SKM-1 treated with dmso at 0.1 percent for 144 hours (cell line): Measurements from ENCODE around the gene SREBF2.
A peak's percentile ranks its signal among the peaks of the same experiment; 100 is the strongest.

Source experiments
- DNase-seq: peaks from one replicate; lab custom pipeline; 2025; ENCODE audit not compliant: unreplicated experiment; lab: John Stamatoyannopoulos, UW

Gene SREBF2

DNA sequence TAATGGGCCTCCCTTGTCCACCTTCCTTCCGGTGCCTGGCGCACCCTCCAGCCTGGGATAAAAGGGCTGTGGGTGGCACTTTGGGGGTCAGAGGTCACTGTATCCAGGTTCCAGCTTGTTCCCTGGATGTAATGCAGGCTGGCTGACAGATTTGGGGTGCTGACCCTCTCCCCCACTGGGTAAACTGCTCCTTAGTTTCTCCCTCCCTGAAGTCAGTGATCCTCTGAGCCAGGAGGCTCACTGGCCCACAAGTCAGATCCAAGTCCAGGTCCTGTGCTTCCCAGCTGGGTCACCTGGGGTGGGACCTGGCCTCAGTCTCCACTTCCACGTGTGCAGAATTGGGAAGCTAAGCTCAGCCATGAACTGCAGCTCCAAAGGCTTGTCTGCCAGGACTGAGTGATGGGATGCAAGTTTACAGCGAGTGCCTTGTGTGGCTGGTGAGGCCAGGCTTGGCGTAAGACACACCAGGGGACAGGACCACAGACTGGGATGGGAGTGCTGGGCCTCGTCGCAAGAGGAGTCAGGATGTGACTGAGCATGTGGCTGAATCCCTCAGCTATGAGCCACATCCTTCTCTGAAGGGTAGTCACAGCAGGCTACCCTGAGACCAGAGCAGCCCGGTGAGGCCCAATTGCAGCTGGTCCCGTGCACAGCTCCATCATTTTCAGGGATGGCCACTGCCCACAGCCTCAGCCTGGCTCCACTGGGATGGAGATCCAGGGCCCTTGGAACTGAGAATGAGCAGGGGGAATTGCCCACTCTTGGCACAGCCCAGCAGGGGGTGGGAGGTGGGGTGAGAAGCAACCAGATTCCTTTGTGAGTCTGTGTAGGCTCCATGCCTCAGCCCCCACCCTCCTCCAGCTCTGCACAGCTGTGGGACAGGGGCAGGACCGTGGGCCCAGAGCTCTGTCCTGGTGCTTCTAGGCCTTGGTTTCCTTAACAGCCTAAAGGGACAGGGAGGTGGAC, 74.8 kb downstream of the SREBF2 start:
- no peak for DNase-seq

DNA sequence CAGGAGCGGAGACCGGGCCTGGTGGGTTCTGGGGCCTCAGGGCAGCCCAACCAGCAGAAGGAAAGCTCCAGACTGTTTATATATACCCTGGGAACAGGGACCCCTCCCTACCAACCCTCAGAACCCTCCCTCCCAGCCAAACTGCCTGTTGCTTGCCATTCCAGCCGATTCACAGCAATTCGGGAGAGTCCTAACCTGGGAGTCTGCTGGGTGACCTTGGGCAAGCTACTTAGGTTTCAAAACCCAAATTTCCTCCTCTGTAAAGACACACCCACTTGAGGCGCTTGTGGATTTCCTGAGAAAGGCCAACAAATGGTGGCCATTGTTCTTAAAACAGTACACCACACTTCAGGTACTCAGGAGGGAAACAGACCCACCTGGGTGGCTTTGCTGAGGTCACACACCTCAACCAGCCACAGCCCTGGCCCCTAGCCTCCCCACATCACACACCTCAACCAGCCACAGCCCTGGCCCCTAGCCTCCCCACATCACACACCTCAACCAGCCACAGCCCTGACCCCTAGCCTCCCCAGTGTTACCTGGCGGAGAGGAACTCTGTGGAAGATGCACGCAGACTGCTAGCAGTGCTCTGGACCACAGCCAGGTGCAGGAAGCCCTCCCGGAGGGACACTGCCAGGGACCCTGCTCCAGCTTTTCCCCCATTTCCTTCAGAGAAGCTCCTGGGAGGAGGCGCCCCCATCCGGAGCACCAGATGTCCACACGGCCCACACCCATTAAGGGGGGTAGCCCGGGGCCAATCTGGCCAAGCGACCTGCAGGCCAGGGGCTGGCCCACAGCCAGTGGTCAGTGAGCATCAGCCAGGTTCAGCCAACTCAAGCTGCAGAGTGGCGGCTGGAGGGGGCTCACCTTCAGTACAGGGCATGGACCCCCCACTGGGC, 75.8 kb downstream of the SREBF2 start:
- DNase-seq = peak; percentile 49

DNA sequence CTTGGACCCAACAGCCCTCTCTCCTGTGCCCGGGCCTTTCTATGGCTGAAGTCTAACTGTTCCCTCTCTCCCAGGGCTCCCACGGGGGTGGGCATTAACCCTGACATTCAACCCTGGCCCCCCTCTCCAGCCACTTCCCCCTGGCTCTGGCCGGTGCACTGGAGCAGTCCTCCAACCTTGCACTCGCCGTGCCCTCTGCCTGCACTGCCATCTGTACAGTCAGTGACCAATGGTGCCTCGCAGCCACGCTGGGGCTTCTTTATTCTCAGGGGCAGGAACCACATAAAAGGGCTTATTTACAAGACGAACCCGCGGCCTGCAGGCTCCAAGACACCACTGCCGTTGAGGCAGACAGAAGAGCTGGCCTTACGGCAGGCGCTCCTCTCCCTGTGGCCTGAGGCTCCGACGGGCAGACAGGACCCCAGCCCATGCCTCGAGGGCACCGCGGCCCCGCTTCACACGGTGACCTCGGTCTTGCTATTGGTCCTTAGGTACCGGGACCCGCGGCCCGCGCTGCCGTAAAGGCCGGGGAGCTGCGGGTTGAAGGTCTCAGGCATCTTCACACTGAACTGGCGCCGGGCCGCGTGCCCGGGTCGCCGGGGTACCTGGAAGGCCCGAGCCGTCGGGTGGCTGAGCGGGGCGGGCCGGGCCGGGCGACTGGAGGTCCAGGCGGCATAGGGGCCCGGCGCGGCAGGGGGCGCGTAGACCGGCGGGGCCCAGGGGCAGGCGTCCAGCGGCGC, 76.6 kb downstream of the SREBF2 start:
- no peak for DNase-seq

DNA sequence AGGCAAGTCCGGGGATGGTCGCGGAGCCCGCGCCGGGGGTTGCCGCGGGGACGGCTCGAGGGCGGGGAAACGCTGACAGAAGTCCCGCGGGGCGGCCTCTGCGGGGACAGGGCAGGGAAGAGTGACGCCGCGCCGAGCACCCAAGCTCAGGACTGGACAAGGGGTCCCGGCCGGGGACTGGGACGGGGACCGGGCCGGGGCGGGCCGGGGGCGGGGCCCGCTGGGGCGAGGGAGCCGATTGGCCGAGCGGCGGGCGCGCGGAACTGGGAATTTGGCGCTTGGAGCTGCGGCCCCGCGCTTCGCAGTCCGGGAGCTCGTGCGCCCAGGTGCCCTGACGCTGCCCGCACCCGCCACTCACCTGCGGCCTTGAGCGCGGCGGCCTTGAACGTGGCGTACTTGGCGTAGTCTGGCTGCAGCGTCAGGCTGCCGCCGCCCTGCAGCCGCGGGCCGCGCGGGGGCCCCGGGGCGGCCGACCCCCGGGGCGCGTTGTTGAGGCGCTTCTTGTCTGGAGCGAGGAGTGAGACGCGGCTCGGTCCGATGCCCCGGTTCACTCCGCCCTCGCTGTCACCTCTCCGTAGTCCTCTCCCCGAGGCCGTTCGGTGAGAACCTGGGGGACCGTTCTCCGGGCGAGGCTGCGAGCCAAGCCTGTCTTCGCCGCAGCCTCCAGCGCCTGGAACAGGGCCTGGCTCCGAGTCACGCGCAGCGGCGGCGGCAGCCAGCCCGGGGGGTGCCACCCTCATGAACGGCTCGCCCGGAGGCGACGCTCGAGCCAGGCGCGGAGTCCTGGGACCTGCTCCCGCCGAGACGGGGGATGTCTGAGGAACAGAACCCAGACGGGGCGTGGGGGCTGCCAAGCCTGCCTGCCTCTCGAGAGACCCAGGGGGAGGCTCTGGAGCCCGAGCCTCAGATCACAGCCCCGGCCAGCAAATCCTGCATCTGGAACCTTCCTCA, 77.4 kb downstream of the SREBF2 start:
- DNase-seq = no peak

DNA sequence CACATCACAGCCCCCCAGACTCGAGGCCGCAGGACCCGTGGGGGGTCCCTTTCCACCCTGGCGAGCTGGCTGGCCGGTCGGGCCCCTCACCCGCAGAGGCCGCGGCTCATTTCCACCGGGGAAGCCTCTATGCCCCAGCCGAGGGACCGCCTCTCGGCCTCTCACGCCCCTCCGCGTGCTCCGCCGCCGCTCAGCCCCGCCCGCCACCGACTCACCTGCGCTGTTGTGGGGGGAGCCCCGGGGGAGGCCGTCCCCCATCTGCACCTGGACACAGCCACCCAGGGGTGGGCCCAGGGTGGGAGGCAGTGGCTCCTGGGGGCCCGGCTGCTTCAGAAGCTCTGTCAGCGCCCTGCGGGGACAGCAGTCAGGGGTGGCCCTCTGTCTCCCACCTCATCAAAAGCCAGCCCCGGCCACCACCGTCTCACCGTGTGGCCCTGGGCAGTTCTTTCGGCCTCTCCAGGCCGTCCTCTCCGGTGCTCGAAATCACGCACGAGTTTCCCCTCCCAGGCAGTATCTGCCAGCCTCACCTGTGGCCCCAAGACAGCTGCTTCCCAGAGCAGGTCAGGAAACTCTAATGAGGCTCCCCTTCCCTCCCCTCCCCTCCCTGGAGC, 78.2 kb downstream of the SREBF2 start:
- no peak for DNase-seq

DNA sequence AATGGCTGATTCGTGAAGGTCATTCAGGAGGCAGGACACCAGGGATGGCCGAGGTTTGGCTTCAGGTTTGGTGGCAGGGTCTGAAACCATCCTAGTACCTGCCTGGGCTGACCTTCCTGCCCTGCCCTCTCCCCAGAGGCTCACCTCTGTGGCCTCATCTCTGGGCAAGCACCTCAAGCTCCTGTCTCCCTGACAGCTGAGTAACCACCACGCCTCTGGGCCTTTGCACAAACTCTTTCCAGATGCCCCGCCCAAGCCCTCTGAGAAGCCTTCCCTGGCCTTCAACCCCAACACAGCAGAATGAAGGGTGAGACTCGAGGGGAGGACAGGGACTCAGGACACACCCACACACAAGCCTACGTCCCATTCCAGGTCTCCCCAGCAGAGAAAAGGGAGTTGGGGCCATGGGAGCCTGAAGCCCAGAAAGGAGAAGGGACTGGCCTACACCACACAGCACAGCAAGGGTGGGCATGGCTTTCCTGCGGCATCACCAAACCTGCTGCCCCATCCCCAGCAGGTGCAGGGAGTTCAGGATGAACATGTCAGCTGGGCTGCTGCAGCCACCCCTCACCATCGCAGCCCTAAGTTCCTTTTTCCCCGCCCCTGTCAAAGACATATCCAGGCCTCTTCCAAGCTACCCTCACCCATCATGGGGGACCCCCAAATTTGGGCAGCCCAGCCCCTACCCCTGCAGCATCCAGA, 79.6 kb downstream of the SREBF2 start:
- no peak for DNase-seq

DNA sequence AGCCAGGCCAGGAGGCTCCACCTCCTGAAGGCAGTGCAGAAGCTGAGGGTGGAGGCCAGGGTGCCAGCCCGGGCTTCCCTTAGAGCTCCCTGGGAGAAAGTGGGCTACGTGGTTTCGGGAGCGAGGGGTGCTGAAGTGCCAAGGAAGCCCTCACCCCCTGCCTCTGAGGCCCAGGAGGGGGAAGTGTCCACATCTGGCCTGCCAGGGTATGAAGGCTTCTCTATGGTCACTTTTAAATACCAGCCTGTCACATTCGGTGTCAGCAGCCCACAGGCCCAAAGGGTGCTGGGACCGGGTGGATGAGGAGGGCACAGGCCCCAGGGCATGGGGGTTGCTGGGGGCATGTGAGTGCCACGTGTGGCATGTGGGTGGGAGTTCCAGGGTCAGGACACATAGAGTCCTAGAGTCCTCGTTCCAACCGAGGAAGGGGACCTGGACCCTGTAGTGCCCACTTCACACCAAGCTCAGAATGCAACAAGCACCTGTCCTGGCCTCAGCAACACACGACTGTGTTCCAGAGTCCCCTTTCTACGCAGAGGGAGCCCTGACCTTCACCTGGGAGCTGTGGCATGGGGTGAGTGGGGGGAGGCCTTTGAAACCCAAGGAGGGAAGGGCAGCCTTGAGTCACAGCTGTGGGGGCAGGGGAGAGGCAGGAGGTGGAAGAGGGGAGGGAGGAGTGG, 80.3 kb downstream of the SREBF2 start:
- DNase-seq = no peak

DNA sequence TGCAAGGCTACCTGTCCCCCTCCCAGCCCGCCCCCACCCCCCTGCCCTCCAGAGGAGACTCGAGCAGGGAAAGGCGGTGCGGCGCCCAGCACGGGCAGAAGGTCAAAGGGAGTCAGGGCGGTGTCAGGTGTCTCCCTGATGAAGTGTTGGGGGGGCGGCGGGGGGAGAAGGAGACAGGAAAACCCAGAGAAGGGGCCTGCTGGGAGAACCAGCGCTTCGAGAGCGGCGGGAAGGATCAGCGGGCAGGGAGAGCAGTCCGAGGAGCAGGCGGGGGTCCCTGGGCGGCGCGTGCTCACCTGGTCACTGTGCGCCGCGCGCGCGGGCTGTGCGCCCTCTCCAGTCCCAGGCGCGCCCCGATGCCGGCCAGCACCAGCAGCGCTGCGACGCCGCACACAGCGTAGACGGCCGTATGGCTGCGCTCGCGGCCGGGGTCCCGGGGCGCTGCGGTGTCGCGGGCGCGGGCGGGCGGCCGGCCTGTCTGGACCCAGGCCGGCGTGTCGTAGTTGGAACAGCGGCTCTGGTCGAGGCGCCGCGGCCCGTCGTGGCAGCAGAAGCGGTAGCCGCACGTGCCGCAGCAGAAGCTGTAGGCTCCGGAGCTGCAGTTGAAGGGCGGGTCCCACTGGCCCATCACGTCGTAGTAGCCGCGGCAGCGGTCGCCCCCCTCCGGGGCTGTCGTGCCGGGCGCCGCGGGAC, 81.1 kb downstream of the SREBF2 start:
- DNase-seq = no peak

DNA sequence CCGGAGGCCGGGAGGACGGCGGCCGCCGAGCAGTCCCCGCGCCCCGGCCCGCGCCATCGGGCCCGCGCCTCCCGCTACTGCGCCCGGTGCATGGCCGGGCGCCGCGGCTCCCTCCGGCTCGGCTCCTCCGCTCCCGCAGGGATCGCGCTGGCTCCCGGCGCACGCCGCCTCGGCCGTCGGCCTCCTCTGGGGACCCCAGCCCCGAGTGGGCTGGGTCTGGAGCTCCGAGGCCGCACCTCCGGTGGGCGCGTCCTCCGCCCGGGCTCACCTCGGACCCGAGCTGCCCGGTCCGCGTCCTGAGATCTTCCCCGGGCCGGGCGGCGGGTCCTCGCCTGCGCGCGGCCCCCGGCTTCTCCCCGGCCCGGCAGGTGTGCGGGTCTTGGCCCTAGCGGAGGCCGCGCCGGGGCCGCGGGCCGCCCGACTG, 81.7 kb downstream of the SREBF2 start:
- DNase-seq = no peak

DNA sequence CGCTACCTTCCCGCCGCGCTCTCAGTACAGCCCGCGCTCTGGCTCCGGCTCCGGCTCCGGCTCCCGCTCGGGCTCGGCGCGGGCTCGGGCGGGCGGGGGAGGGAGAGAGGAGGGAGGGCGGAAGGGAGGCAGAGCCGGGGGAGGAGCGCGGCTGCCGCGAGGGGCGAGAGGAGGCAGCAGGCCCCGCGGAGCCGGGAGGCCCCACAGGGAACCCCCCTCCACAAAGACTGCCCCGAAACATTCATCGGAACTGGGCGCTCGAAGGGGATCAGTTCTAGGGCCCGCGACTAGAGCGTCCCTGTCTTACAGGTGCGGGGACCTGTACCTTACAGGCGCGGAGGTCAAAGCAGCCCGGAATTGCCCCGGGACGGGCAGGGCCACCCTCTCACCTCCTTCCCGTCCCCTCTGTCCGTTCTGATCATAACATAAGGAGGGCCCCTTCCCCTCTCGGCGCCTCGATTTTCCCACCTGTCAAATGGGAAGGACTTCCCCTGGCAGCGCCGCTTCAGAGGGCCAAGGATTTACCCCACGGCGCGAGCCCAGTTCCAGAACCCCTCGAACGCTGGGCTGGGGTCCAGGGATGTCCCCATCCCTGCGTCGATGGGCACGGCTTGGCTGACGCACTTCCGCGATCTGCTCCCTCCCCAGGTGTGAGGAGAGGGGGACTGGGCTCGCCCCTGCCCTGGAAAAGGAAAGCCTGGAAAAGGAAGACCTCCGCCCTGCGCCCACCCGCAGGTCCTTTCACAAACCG, 82.3 kb downstream of the SREBF2 start, which contains the start of gene SHISA8:
Gene SHISA8, minus strand, starts transcription at position 40 of the 751 bp plus-strand sequence. CDS start 407 bp downstream, outside the sequence.
- no peak for DNase-seq

DNA sequence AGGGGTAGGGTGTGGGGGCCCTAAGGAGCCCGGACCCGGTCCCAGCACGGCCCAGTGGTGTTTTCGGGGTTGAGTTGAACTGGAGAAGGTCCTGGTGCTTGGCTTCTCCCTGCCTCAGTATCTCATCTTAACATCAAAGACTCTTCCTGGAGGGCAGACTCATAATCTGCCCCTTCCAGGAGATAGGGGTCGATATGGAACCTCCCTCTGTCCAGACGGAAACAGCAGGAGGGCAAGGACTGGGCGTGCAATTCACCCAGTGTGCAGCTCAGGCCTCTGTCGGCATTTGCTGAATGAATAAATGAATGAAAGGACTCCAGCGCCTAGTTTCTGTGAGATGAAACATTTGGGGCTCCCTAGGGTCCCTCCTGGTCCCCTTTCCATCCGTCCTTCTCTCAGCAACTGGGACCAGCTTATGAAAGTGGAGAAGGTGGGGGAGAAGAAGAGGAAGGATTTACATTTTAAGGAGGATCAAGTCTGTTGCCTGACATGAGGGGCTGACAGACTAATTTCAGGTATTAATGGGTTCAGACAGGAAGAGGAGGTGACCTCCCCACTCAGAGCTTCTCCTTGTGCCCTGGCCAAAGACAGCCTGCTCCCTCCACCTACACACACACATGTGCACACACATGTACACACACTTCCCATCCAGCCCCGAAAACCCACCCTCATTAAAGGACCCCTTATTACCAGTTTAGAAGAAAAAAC, 83.0 kb downstream of the SREBF2 start:
- no peak for DNase-seq

DNA sequence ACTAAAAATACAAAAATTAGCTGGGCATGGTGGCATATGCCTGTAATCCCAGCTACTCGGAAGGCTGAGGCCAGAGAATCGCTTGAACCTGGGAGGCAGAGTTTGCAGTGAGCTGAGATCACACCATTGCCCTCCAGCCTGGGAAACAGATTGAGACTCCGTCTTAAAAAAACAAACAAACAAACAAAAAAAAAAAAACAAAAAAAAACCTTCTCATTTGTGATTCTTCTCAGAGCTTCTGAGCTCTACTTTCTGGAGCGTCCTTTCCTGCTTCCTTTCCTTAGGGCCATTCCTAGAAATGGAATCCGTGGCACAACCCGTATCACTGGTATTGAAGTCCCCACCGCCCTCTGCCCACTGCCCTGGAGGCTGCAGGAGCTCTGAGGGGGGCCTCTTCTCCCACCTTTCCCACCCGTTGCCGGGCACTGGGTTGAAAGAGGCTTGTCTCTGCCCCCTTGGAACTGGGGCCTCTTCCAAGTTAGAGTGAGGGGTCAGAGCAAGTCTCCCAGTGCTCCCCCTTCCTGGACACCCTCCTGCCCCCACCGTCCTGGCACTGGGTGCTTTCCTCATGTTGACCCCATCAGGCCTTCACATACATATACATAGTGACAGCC, 83.9 kb downstream of the SREBF2 start:
- DNase-seq = no peak

DNA sequence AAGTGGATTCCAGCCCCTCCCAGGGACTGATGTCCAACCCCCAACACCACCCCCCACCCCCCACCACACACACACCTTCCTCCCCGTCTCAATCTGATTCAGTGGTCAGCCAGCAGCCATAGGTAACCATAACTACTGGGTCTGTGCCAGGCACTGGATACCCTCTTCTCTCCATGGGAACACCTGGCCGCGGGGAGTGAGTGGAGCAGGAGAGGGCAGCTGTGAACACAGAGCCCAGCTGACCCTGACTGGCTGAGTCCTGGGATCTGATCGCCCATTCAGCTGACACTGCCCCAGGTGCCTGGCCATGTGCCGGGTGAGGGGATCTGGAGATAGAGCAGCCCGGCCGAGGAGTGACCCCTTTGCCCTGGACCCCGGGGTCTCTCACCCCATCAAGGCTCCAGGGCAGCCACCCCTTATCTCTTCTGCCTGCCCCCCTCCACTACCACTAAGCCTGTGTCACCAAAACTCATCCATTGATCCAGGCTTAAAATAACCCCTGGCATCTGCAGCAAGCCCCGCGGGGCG, 84.5 kb downstream of the SREBF2 start:
- DNase-seq = no peak

DNA sequence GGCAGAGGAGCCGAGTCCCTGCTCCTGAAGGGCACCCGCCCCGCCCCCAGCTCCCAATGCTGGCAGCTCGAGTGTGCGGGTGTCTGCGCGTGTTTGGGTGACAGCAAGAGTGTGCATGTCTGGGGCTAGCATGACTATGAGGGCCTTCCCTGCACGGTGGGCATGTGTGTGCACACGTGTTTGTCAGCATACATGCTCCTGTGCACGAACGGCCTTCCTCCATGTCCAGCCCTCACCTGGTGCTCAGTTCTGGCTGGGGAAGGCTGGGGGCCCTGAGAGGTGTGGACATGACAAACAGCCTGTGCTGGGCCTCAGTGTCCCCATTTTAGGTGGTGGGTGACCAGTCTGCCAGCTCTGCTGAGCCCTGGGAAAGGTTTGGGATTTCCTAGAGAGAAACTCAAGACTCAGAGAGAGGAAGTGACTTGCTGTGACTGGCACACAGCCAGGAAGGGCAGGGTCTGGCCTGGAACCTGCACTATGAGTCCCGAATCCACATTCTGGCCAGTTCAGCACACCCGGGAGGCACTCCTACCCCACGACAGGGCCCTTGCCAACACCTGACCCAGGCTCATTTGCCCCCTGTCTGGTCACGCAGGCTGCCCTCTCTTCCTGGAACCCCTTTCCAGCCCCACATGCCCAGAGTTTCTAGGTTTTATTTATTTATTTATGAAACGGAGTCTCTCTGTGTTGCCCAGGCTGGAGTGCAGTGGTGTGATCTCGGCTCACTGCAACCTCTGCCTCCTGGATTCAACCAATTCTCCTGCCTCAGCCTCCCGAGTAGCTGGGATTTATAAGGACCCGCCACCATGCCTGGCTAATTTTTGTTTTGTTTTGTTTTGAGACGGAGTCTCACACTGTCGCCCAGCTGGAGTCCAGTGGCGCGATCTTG, 85.2 kb downstream of the SREBF2 start:
- DNase-seq = peak; percentile 45
